Bone marrow (tissue), 2 donors: ENCODE data around the gene NOTUM.
"Not testable (repeated sequence)": the region's sequence is repeated elsewhere in the genome, so short reads cannot be mapped to it uniquely, and the experiment has no call there.

Experiments used
- DNase-seq, 2 donors: peaks; one replicate each; lab custom pipeline; 2025; lab: John Stamatoyannopoulos, UW

Gene NOTUM

DNA sequence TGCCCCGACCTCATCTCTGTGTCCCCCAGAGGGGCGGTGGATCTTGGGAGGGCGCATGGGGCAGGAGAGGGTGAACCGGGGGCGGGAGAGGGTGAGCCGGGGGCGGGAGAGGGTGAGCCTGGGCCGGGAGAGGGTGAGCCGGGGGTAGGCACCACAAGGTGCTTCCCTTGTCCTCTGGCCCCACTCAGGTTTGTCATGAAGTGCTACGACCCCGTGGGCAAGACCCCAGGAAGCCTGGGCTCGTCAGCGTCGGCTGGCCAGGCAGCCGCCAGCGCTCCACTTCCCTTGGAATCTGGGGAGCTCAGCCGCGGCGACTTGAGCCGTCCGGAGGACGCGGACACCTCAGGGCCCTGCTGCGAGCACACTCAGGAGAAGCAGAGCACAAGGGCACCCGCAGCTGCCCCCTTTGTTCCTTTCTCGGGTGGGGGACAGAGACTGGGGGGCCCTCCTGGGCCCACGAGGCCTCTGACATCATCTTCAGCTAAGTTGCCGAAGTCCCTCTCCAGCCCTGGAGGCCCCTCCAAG, 35.3 kb upstream of the NOTUM start:
- DNase-seq: no peak

DNA sequence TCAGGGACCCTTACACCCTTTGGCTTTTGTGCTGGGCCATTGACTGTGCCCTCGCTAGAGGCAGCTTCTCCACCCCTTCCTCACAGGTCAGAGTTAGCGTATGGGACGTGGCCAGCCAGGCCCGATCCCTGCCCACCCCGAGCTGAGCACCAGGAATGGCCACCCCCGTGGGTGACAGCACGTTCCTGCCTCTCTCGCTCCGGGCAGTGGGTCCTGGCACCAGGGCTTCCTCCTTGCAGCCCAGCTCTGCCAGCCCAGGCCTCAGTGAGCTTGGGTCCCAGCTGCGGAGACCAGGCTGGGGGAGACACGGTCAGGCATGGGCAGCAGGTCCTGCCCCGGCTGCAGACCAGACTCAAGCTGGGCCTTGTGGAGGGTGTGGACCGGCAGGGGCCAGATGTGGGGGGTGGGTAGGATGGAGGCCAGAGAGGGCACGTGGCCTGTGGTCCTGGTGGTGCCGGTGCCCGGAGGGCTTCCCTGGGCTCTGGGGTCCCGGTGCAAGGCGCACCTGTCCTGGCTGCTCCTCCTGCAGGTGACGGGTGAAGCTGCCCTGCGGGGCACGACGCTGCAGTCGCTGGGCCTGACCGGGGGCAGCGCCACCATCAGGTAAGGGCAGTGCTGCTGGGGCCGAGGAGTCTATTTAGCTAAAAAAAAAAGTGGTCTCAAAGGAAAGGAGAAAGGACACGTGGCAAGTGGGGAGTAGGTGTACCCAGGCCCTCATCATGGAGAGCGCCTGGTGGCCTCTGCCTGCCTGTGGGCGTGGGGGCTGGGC, 34.7 kb upstream of the NOTUM start:
- no peak for DNase-seq

DNA sequence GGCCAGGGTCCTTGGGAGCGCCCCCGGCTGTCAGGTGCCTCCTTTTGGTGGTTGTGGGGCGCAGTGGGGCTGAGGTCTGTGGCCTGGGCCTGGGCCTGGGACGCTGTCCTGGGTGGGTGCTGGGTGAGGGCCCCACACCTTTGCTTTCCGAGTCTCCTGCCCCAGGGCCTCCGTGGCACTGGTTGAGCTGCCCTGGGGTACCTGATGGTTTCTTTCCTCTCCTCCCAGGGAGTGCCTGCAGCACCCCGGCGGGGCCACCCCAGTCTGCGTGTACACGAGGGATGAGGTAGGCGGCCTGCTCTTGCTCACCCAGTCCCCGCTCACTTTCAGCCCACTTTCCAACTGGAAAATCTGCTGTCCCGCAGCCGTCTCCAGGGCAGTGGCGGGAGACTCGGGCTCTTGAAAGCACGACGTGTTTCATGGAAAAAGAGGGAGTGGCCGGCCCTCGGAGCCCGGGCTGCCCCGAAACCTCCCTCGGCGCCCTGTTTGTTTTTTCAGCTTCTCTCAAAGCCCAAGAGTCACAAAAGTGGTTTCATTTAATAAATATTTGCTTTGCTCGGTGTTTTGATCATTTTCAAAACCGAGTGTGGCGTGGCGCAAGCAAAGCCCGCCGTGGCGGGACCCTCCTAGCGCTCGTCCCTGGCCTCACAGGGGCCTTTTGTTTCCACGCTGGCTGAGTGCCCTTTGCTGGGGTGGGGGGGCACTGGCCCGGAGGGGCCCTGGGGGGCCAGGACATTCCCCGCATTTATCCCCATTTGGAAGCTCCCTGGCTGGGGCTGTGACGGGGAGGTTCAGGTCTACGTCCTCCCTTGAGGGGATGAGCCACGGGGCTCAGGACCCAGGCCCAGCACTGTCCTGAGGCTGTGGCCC, 33.8 kb upstream of the NOTUM start:
- DNase-seq: no peak

DNA sequence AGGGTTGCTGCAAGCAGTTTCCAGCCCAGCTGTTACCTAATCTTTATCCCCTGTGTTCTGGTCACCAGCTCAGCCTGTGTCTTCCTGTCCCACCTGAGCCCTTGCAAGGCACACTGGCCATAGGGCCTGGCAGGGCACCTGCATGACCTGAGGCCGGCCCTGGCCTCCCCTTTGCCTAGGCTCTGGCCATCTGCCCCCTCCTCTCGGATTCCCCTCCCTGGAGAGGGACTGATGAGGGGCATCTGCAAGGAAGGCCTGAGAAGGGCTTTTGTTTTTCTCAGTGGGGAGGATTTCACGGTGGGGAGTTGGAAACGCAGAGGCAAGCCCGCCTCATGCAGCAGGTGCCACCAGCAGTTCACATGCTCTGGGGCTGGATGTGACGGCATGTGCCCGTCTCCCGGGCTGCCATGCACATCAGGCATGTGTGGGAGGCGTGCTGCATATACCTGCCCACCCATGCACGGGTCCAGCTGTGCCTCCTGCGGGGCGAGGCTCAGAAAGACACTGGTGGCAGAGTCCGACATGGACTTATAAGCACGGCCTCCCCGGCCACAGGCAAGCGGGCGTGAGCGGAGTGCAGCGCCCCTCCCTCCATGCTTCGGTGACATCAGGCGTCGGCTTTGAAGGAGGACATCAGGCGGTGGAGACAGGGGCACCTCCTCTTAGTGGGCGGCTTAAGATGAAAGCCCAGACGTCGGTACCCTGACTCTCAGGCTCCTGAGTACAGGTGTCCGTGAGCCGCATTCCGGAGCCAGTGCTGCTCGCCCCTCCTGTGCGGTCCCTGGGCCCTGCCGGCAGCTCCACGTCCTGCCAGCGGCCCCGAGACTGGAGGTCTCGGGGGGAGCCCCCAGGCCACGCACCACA, 33.0 kb upstream of the NOTUM start:
- no peak for DNase-seq

DNA sequence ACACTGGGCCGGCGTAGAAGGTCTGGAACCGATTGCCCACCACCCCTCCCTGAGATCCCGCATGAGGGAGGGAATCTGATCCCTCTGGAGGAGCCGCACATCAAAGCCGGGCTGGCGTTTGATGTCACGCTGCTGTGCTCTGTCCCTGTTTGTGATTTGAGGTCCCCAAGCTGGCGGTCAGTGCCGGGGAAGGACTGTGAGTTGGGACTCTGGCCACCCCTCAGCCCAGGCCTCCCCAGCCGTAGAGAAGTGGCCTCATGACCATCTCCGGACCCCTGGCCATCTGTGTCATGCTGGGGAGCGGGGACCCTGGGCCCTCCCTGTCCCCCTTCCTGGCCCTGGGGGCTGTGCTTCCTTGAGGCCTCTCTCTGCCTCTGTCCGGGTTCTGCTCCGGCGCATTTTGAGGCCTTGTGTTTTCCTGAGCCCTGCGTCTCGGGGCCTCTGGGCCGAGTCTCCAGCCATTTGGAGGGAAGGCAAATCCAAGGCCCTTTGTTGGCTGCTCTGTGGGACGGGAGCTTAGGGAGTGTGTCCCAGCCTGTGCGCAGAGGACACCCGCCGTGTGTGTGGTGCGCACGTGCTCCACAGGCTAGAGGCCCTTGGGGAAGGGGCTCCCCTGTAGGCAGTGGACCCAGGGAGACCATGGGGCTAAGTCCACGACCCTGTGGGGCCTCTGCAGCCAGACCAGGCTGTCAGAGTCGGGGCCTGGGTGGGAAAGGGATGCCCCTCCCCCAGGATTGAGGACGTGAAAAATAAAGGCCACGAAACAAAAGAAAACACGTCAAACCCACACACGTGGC, 31.5 kb upstream of the NOTUM start:
- no peak for DNase-seq

DNA sequence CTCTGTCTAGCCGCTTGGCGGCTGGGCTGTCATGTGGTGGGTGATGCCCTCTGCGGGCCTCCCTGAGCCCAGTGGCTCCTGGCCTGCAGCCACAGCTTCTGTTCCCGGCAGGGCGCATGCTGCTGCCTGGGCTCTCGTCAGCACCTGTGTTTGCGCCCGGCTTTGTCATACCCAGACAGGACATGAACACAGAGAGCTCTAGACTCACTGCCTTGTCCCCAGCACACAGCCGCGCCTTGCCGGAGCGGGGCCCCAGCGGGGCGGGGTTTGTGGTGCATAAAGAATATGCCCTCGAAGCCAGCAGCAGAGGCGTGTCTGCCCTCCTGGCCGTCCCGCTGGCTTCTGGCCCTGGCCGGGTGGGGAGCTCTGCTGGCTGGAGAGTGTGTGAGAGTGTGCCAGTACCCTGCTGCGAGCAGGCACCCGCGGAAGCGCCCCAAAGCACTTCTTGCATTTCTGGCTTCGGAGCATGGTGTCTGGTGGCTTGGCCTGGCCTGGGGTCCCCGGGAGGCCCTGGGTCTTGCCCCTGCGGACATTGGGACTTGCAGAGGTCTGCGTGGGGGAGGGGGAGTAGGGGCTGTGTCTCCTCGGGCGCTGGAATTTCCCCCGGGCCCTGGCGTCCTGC, 30.8 kb upstream of the NOTUM start:
- no peak for DNase-seq

DNA sequence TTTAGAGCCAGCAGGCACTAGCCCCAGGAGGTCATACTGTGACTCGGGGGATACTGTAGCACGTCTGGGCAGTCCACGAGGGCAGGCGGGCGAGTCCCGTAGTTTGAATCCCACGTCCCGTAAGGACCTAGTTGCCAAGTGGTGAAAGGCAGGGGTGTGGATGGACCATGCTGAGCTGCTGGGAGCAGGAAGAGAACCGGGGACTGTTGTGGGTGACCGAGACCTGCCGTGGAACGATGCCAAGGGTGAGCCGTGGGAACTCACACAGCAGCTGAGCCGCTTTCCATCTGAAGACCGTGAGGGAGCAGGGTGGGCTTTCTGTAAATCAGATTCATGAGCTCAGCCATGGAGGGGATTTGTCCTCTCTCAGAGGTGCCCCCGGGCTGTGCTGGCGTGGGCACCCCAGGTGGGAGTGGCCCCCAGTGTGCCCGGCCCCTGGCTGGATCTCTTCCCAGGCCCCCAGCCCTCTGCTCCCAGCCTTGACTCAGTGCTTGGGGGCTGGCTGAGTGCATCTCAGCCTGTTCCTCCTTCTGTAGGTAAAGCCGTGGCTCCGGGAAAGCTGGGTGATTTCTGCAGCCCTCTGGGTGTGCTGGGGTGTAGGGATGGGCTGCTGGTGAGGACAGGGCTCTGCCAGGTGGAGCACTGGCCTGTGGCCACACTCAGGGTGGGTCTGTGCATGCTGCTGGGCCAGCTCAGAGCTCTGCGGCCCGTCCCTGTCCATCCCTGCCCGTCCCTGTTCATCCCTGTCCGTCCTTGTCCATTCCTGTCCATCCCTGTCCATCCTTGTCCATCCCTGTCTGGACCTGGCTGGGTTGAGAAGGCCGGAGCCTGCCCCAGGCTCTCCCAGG, 30.1 kb upstream of the NOTUM start:
- DNase-seq: no peak

DNA sequence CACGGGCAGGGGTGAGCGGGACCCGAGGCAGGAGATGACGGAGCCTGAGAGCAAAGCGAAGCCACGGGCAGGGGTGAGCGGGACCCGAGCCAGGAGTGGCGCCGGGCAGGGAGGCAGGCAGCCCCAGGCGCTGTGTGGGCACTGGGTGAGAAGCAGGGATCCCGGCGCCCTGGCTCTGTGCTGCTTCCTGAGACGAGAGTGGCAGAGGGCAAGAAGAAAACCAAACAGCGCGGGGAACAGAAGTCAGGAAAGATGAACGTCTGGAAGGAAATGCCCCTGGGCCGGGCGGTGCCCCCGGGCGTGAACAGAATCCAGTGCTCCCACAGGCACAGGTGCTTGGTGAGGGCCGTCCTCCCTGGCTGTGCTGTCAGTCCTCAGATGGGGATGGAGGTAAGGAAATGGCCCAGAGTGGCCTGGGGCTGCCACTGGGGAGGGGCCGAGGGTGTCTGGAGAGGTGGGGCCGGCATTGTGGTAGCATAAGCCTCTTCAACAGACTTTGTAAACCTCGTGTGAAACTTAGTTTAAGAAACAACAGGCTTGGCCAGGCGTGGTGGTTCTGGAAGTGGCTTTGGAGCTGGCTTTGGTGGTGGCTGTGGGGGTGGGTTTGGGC, 26.3 kb upstream of the NOTUM start:
- no peak for DNase-seq

DNA sequence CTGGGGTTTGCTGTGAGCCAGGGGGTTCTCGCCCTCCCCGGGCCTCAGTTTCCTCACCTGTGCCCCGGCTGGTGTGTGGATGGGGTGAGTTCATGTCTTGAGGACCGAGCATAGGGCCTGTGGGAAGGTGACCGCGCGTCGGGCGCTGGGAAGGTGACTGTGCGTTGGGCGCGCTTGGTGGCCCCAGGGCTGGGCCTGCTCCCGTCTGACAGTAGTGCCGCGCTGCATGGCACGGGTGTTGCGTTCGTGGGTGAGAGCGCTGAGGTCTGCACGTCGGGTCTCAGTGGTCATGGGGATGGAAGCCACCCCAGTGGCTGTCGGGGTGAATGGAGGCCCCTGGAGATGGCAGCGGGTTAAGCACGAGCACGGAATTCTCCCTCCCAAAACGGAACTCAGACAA, 25.6 kb upstream of the NOTUM start:
- no peak for DNase-seq

DNA sequence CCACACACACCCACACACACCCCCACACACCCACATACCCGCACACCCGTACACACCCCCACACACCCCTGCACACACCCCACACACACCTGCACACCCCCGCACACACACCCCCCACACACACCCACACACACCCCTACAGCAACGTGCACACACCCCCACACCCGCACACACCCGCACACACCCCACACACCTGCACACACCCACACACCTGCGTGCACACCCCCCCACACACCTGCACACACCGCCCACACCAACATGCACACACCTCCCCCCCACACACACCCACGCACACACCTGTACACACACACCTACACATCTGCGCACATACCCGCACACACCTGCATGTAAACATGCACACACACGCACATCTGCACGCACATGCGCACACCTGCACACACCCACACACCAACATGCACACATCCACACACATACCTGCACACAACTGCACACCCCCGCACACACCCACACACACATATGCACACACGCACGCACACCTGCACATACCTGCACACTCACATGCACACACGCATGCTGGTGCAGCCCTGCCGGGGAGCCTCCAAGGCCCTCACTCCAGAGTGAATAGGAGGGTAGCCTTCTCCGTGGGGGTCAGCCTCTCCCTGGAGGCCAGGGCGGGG, 23.9 kb upstream of the NOTUM start:
- DNase-seq: no peak

DNA sequence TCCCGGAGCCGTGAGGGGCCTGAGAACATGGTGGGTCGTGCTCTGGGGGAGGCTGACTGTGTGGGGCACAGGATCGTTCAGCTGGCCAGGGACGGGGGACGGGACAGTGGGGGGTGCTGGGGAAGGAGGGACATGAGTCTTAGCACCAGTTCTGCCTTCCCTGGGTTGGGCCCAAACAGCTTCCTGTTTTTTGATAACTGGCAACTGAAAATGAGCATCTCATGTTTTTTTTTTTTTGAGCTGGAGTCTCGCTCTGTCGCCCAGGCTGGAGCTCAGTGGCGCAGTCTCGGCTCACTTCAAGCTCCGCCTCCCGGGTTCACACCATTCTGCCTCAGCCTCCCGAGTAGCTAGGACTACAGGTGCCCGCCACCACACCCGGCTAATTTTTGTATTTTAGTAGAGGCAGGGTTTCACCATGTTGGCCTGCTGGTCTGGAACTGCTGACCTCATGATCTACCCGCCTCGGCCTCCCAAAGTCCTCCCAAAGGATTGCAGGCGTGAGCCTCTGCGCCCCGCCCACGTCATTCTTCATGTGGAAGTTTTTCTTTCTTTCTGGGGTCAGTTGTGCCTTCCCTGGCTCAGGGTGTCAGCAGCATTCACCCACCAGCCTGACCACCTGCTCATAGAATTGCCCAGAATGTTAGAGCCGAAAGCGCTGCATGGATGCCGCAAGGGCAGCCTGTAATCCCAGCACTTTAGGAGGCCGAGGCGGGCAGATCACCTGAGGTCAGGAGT, 22.8 kb upstream of the NOTUM start:
- no peak for DNase-seq

DNA sequence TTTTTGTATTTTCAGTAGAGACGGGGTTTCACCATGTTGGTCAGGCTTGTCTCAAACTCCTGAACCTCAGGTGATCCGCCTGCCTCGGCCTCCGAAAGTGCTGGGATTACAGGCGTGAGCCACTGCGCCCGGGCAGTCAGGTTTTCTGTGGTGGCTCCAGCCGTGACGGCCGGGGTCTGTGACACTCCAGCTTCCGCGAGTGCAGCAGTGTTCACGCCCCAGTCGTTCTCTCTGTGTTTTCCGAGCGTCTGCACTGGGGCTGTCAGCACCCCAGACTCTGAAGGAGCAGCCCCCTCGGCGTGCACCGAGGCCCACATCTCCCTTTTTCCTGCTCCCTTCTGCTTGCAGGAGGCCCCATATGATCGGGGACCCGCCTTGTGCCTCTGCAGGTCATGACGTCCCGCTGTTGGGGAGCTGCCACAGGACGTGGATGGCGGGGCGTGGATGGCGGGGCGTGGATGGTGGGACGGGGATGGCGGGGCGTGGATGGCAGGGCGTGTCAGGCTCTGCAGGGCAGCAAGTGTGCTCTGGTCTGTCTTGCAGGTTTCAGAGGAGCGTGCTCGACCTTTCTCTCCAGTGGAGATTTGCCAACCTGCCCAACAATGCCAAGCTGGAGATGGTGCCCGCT, 22.1 kb upstream of the NOTUM start:
- no peak for DNase-seq

DNA sequence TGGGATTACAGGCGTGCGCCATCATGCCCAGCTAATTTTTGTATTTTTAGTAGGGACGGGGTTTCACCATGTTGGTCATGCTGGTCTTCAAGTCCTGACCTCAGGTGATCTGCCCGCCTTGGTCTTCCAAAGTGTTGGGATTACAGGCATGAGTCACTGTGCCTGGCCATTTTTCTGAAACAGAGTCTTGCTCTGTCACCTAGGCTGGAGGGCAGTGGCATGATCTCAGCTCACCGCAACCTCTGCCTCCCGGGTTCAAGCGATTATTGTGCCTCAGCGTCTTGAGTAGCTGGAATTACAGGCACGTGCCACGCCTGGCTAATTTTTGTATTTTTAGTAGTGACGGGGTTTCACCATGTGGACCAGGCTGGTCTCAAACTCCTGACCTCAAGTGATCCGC, 20.5 kb upstream of the NOTUM start:
- DNase-seq: not testable (repeated sequence)

DNA sequence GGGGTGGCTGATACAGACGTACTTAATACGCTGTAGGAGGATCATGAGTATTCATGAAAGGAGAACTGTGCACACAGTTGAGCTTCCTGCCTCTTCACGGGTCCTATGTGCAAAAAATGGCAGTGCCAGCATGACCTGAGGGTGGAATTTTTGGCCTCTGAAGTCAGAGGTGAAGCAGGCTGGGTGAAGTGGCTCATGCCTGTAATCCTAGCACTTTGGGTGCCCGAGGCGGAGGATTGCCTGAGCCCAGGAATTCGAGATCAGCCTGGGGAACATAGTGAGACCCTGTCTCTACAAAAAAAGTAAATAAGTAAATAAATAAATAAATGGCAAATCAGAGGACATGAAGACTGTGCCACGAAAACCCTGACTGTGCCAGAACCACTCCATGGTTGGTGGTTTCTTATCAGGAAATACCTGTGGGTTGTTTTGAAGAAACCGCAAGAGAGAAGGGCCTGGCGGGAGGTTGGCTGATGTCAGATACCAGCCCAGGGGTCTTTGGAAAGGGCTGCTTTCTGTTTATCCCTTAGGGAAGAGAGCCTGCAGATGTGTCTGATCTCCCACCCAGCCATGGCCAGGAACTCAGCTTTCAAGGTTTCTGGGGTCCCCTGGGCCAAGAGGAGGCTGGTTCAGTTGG, 19.8 kb upstream of the NOTUM start:
- DNase-seq: no peak

DNA sequence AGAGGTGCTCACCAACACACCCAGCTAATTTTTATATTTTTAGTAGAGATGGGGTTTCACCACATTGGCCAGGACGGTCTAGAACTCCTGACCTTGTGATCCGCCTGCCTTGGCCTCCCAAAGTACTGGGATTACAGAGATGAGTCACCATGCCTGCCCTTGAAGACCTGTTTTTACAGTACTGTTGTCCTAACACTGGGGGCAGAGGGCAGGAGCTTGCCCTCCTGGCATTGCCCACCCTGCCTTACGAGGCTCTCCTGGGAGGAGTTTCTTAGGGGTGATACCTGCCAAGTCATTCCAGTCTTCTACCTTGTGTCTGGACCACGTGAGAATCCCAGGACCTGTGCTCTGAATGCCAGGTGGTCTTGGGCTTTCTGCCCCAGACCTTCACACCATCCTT, 19.1 kb upstream of the NOTUM start:
- no peak for DNase-seq

DNA sequence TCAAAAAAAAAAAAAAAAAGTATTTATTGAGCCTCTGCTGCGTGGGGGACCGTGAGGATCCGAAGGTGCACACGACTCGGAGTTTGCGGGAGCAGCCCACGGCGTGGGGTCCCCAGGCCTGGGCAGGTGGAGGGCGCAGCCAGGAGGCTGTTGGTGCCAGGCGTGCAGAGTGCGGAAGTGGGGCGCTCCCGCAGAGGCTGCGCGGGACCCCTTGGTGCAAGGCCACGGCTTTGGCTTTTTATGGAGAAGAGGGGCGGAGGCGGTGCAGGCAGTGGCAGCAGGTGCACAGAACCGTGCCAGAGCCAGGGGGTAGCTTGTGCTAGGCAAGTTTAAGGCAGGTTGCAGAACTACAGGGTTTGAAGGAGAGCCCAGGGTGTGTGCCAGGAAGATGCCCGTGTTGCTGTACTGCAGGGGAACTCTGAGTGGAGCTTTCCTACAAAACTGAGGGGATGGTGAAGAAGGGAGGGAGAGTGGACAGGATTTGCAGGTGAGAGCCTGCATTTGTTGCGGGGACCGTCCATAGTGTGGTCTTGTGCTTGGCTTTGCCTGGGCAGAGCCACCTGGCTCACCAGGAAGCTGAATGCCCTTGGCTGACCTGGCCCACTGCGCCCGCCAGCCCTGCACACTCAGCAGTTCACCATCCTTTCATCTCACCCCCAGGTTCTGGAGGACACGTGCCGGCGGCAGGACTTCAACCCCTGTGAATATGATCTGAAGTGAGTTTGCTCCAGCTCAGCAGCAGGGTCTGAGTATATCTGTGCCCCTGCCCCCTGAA, 17.7 kb upstream of the NOTUM start:
- no peak for DNase-seq
